ENCODE results near the gene TMEM121B.

Gene TMEM121B

GRCh38 chr22:17086788-17087497 lies 34.2 kb downstream of the TMEM121B start:
- DNase-seq: no peak

- no peak for DNase-seq
Observed at GRCh38 chr22:17086296-17086695, 34.9 kb downstream of the TMEM121B start.

- DNase-seq: no peak
Observed at GRCh38 chr22:17085277-17086181, 35.6 kb downstream of the TMEM121B start.

GRCh38 chr22:17084554-17085276 lies 36.4 kb downstream of the TMEM121B start, which contains the start of gene IL17RA:
Gene IL17RA, plus strand, starts transcription at chr22:17085000. Its CDS starts 92 bp downstream, at chr22:17085092.
- no peak for DNase-seq

- no peak for DNase-seq
Observed at GRCh38 chr22:17083811-17084441, 37.2 kb downstream of the TMEM121B start.

GRCh38 chr22:17083255-17083654 lies 37.9 kb downstream of the TMEM121B start:
- no peak for DNase-seq

GRCh38 chr22:17079572-17079971 lies 41.6 kb downstream of the TMEM121B start:
- DNase-seq: no peak

- DNase-seq: no peak
Observed at GRCh38 chr22:17077255-17077654, 43.9 kb downstream of the TMEM121B start.

GRCh38 chr22:17074648-17075002 lies 46.5 kb downstream of the TMEM121B start:
- no peak for DNase-seq

GRCh38 chr22:17072877-17073276 lies 48.3 kb downstream of the TMEM121B start:
- no peak for DNase-seq

Measured in cerebellar nuclear complex (tissue), 1 donor.